ENCODE data around the gene CPLX1. TPM values are rescaled to one million over a fixed set of nuclear protein-coding genes. Genes with fewer than 3 reads are reported as not detected.
"Not testable (repeated sequence)": the region's sequence is repeated elsewhere in the genome, so short reads cannot be mapped to it uniquely, and the experiment has no call there.

Gene CPLX1
- total RNA-seq, 4 donors from 2014 or later: 1.8 to 2.4 (median 2.4) TPM; not detected in 1

GRCh38 chr4:761739-762138 lies 64.2 kb downstream of the CPLX1 start:
- DNase-seq (ENCODE audit: low spot score in 2 of 2): no peak
- H3K36me3 ChIP-seq: peaks cover 9 to 86% (median 28%) of the 10 kb centered on the region in 3 donors
- TF ChIP-seq EP300 (IDR thresholded peaks at IDR 0.05) (no peak), POLR2A (IDR thresholded peaks at IDR 0.05) (no peak)
- TF ChIP-seq, protein P1, sequence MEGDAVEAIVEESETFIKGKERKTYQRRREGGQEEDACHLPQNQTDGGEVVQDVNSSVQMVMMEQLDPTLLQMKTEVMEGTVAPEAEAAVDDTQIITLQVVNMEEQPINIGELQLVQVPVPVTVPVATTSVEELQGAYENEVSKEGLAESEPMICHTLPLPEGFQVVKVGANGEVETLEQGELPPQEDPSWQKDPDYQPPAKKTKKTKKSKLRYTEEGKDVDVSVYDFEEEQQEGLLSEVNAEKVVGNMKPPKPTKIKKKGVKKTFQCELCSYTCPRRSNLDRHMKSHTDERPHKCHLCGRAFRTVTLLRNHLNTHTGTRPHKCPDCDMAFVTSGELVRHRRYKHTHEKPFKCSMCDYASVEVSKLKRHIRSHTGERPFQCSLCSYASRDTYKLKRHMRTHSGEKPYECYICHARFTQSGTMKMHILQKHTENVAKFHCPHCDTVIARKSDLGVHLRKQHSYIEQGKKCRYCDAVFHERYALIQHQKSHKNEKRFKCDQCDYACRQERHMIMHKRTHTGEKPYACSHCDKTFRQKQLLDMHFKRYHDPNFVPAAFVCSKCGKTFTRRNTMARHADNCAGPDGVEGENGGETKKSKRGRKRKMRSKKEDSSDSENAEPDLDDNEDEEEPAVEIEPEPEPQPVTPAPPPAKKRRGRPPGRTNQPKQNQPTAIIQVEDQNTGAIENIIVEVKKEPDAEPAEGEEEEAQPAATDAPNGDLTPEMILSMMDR (IDR thresholded peaks at IDR 0.05): no peak
- H3K27me3 ChIP-seq: no peaks in the 10 kb centered on the region
- peaks cover 0 to 72% (median 6%) of the 10 kb centered on the region in 4 donors for H3K9me3 ChIP-seq
- H3K4me3 ChIP-seq: no peak overlapping the region
- no peak overlapping the region for H3K27ac ChIP-seq
- WGBS, 2 donors: 91 to 95% methylated on average over 14 of the region's 14 CpGs
- no peaks in the 10 kb centered on the region for H3K4me1 ChIP-seq

- no peaks in the 10 kb centered on the region for H3K4me1 ChIP-seq
- WGBS, 2 donors: 95 to 97% methylated on average over 14 of the region's 14 CpGs
- peaks cover 4 to 86% (median 27%) of the 10 kb centered on the region in 3 donors for H3K36me3 ChIP-seq
- DNase-seq (ENCODE audit: low spot score in 2 of 2): no peak
- TF ChIP-seq POLR2A (IDR thresholded peaks at IDR 0.05) (no peak), EP300 (IDR thresholded peaks at IDR 0.05) (no peak)
- TF ChIP-seq, protein P1 (IDR thresholded peaks at IDR 0.05): no peak
- H3K9me3 ChIP-seq: peaks cover 0 to 69% (median 4%) of the 10 kb centered on the region in 4 donors
- no peak overlapping the region for H3K4me3 ChIP-seq
- H3K27me3 ChIP-seq: no peaks in the 10 kb centered on the region
- H3K27ac ChIP-seq: no peak overlapping the region
Measured at GRCh38 chr4:761086-761485, 64.8 kb downstream of the CPLX1 start.

GRCh38 chr4:760616-761015 lies 65.3 kb downstream of the CPLX1 start:
- H3K9me3 ChIP-seq: peaks cover 0 to 64% (median 2%) of the 10 kb centered on the region in 4 donors
- WGBS, 2 donors: 94% methylated on average over 21 of the region's 21 CpGs
- no peak overlapping the region for H3K27ac ChIP-seq
- no peak for DNase-seq (ENCODE audit: low spot score in 2 of 2)
- H3K36me3 ChIP-seq: peaks cover 4 to 86% (median 27%) of the 10 kb centered on the region in 3 donors
- no peaks in the 10 kb centered on the region for H3K27me3 ChIP-seq
- H3K4me3 ChIP-seq: no peak overlapping the region
- H3K4me1 ChIP-seq: no peaks in the 10 kb centered on the region
- no peak for TF ChIP-seq POLR2A (IDR thresholded peaks at IDR 0.05)
- TF ChIP-seq, protein P1 (IDR thresholded peaks at IDR 0.05): no peak
- TF ChIP-seq EP300 (IDR thresholded peaks at IDR 0.05): no peak

- WGBS, 2 donors: 82 to 88% methylated on average over 21 to 24 of the region's 24 CpGs
- not testable (repeated sequence) for H3K27me3 ChIP-seq; DNase-seq (ENCODE audit: low spot score in 2 of 2); H3K4me3 ChIP-seq; H3K27ac ChIP-seq; H3K4me1 ChIP-seq
- H3K36me3 ChIP-seq: peaks cover 4 to 86% (median 27%) of the 10 kb centered on the region in 3 donors
- H3K9me3 ChIP-seq: peaks cover 0 to 58% (median 0%) of the 10 kb centered on the region in 4 donors
Measured at GRCh38 chr4:759810-760209, 66.1 kb downstream of the CPLX1 start.

DNA sequence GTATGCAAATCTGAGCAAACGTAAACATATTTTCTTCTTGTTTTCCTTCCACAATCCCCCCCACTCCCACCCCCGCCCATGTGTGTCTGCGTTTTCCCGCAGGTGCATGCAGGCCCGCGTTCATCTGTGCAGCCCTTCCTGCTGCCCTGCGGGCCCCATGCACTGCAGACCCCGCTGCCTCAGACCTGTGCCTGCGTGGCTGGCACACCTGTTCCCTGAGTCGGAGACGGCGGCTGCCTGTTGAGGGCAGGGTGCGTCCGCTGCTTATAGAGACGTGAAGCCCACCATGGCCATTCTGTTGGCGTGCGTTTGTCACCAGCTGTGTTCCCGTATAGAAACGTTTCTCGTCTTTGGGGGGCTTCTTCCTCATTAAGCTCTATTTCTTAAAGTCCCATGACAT lies 68.8 kb downstream of the CPLX1 start:
- WGBS, 2 donors: 87 to 94% methylated on average over 20 of the region's 20 CpGs
- TF ChIP-seq POLR2A (IDR thresholded peaks at IDR 0.05) (no peak), EP300 (IDR thresholded peaks at IDR 0.05) (no peak)
- TF ChIP-seq, protein P1 (IDR thresholded peaks at IDR 0.05): no peak
- Histone ChIP-seq H3K27ac (no peak overlapping the region), H3K4me1 (no peaks in the 10 kb centered on the region), H3K9me3 (peaks cover 0 to 45% (median 0%) of the 10 kb centered on the region in 4 donors), H3K27me3 (no peaks in the 10 kb centered on the region), H3K36me3 (peaks cover 0 to 86% (median 22%) of the 10 kb centered on the region in 3 donors), H3K4me3 (no peak overlapping the region)
- DNase-seq (ENCODE audit: low spot score in 2 of 2): no peak

Measured in tibial nerve (tissue), 4 donors.